ENCODE measurements around the gene SPINK1.
"Not testable (repeated sequence)": the region's sequence is repeated elsewhere in the genome, so short reads cannot be mapped to it uniquely, and the experiment has no call there.

The SPINK1 gene

GRCh38 chr5:147803926-147804325 is 27.5 kb downstream of the SPINK1 start:
- no peak for DNase-seq

- not testable (repeated sequence) for DNase-seq
These were observed 28.3 kb downstream of the SPINK1 start for GRCh38 chr5:147803161-147803560.

GRCh38 chr5:147801461-147801860 is 30.0 kb downstream of the SPINK1 start:
- no peak for DNase-seq

- DNase-seq, result no peak
These were observed 31.0 kb downstream of the SPINK1 start for GRCh38 chr5:147800491-147800890.

- DNase-seq, result no peak
These were observed 34.7 kb downstream of the SPINK1 start for GRCh38 chr5:147796556-147797308.

GRCh38 chr5:147791181-147791580 is 40.3 kb downstream of the SPINK1 start:
- DNase-seq, result no peak

GRCh38 chr5:147789820-147790219 is 41.7 kb downstream of the SPINK1 start:
- DNase-seq, result no peak

- DNase-seq, result no peak
These were observed 43.4 kb downstream of the SPINK1 start for GRCh38 chr5:147788023-147788422.

- no peak for DNase-seq
These were observed 45.3 kb downstream of the SPINK1 start for GRCh38 chr5:147786142-147786541.

- DNase-seq, result no peak
These were observed 47.1 kb downstream of the SPINK1 start for GRCh38 chr5:147784146-147784987.

- peak; percentile 80 to 93 for DNase-seq
These were observed 49.1 kb downstream of the SPINK1 start, which contains the start of gene JAKMIP2 for GRCh38 chr5:147782110-147783028. TSS of gene JAKMIP2 (minus strand) at chr5:147782728. CDS start at chr5:147671806, 110,922 bp downstream.

- no peak for DNase-seq
These were observed 50.4 kb downstream of the SPINK1 start for GRCh38 chr5:147780924-147781573.

GRCh38 chr5:147779694-147780093 is 51.8 kb downstream of the SPINK1 start:
- no peak for DNase-seq

GRCh38 chr5:147776989-147777388 is 54.5 kb downstream of the SPINK1 start:
- DNase-seq, result no peak

All from NCI-H187 (cell line).